ENCODE data around the gene IFI16. TPM values are rescaled to one million over a fixed set of nuclear protein-coding genes. Genes with fewer than 3 reads are reported as not detected.
"Not testable (repeated sequence)": the region's sequence is repeated elsewhere in the genome, so short reads cannot be mapped to it uniquely, and the experiment has no call there.

The IFI16 gene
- total RNA-seq, 1 donor from 2014 or later = 34.3 TPM

DNA sequence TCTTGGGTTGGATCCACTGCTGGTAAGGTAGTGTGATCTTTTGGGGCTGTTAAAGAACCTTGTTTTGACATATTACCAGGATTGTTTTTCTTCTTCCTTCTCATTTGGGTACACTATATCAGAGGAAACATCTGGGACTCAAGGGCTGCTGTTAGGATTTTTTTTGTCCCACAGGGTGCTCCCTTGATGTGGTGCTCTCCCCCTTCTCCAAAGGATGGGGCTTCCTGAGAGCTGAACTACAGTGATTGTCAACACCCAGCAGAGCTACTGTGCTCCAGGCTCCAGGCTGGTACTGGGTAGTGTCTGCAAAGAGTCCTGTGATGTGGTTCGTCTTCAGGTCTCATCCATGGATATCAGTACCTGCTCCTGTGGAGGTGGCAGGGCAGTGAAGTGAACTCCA, 20.6 kb downstream of the IFI16 start:
- no peak for DNase-seq (ENCODE audit: low read depth)
- no peaks in the 10 kb centered on the region for H3K36me3 ChIP-seq (ENCODE audit: control insufficient read depth, insufficient read depth, low read length)
- H3K27me3 ChIP-seq (ENCODE audit: control insufficient read depth, insufficient read depth, low read length) = no peaks in the 10 kb centered on the region
- H3K4me3 ChIP-seq (ENCODE audit: low read depth, low read length) = no peak overlapping the region
- TF ChIP-seq, protein P1, sequence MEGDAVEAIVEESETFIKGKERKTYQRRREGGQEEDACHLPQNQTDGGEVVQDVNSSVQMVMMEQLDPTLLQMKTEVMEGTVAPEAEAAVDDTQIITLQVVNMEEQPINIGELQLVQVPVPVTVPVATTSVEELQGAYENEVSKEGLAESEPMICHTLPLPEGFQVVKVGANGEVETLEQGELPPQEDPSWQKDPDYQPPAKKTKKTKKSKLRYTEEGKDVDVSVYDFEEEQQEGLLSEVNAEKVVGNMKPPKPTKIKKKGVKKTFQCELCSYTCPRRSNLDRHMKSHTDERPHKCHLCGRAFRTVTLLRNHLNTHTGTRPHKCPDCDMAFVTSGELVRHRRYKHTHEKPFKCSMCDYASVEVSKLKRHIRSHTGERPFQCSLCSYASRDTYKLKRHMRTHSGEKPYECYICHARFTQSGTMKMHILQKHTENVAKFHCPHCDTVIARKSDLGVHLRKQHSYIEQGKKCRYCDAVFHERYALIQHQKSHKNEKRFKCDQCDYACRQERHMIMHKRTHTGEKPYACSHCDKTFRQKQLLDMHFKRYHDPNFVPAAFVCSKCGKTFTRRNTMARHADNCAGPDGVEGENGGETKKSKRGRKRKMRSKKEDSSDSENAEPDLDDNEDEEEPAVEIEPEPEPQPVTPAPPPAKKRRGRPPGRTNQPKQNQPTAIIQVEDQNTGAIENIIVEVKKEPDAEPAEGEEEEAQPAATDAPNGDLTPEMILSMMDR (IDR thresholded peaks at IDR 0.05; ENCODE audit: insufficient read depth, low read length, poor library complexity, severe bottlenecking) = no peak

DNA sequence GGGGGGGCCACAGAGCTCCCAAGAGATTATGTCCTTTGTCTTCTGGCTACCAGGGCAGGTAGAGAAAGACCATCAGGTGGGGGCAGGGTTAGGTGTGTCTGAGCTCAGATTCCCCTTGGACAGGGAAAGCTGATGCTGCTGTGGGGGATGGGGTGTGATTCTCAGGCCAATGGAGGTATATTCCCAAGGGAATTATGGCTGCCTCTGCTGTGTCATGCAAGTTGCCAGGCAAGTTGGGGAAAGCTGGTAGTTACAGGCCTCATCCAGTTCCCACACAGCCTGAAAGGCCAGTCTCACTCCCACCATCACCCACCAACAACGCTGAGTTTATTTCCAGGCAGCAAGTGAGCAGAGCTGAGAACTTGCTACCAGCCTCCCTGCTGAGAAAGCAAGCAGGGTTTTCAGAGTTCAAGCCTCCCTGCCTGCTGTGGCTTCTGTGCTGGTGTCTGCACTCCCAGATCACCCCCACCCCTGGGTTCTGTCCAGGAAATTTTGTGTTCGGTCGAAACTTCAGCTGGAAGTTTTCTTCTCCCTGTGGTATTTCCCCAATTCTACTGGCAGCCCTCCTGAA, 21.3 kb downstream of the IFI16 start:
- DNase-seq (ENCODE audit: low read depth) = no peak

DNA sequence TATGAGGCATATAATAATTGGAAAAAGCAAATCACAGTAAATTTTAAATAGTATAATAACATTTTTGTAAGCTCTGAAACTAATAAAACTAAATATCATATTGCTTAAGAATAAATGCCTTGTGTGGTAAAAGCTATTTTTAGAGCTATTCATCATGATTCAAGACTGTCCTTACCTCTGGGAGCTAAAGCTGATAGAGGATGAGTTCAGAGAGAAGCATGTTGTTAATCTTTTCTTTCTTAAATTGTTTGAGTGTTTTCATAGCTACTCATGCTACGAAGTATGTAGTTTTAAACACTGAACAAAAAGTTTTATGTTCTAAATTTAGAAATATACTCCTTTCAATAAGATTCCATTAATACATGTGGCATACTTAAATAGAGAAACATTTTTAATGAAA, 30.5 kb downstream of the IFI16 start:
- H3K27me3 ChIP-seq (ENCODE audit: control insufficient read depth, insufficient read depth, low read length) = no peaks in the 10 kb centered on the region
- no peak overlapping the region for H3K4me3 ChIP-seq (ENCODE audit: low read depth, low read length)
- TF ChIP-seq, protein P1 (IDR thresholded peaks at IDR 0.05; ENCODE audit: insufficient read depth, low read length, poor library complexity, severe bottlenecking) = no peak
- DNase-seq (ENCODE audit: low read depth) = no peak
- no peaks in the 10 kb centered on the region for H3K36me3 ChIP-seq (ENCODE audit: control insufficient read depth, insufficient read depth, low read length)

More for the DNA sequence above, 21.3 kb downstream of the IFI16 start:
- H3K4me3 ChIP-seq (ENCODE audit: low read depth, low read length) = no peak overlapping the region
- no peaks in the 10 kb centered on the region for H3K27me3 ChIP-seq (ENCODE audit: control insufficient read depth, insufficient read depth, low read length)
- no peaks in the 10 kb centered on the region for H3K36me3 ChIP-seq (ENCODE audit: control insufficient read depth, insufficient read depth, low read length)
- TF ChIP-seq, protein P1 (IDR thresholded peaks at IDR 0.05; ENCODE audit: insufficient read depth, low read length, poor library complexity, severe bottlenecking) = no peak

DNA sequence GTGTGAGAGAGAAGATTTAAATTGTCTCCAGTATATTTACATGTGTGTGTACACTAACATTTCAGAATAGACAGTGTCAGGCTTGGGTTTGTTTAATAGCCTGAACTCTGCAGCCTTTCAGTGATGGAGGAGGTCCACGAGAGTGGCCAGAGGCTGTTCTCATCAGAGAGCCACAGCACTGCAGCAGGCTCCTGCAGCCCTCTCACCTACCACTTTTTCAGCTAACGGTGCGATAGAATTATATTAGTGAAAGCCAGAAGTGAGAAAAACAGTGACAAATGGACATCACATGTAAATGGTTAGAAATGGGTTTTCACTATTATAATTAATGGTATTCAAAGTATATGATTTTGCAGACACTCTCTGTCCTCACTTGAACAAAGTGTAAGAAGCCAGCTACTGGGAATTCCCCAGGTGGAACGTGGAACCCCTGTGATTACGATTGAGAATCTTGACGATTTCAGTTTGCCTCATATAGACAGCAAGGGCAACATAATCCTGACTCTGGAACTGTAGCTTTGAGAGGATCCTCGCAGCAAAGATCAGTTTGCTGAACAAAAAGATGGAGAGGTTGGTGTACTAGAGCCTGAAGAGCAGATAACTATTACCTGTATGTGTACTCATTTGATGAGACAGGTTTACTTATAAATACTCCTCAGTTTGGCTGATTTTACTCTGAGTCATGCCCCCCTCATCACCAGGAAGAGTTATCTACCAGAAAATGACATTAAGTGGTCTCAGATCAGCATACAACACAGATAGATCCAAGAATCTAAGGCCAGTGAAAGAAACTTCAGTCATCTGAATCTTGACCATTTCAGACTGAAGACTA, 31.4 kb downstream of the IFI16 start:
- no peak overlapping the region for H3K4me3 ChIP-seq (ENCODE audit: low read depth, low read length)
- no peaks in the 10 kb centered on the region for H3K36me3 ChIP-seq (ENCODE audit: control insufficient read depth, insufficient read depth, low read length)
- DNase-seq (ENCODE audit: low read depth) = no peak
- no peaks in the 10 kb centered on the region for H3K27me3 ChIP-seq (ENCODE audit: control insufficient read depth, insufficient read depth, low read length)
- TF ChIP-seq, protein P1 (IDR thresholded peaks at IDR 0.05; ENCODE audit: insufficient read depth, low read length, poor library complexity, severe bottlenecking) = no peak

DNA sequence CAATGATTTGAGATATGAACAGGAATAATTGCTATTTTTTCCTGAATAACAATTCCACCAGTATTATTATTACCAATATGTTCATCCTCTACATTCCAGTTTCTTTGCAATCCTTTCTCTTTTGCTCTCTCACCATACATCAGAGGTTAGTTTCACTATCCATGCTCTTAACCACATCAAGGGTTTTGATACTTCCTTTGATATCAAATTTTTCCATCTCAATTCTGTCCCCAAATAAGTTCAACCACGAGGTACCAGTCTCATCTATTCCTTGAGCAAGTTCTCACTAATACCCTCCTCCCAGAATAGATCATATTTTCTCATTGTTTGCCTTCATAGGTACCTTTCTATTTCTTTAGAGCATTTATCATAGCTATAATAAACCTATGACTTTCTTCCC, 36.8 kb downstream of the IFI16 start:
- not testable (repeated sequence) for DNase-seq (ENCODE audit: low read depth); H3K36me3 ChIP-seq (ENCODE audit: control insufficient read depth, insufficient read depth, low read length); H3K27me3 ChIP-seq (ENCODE audit: control insufficient read depth, insufficient read depth, low read length); H3K4me3 ChIP-seq (ENCODE audit: low read depth, low read length)

DNA sequence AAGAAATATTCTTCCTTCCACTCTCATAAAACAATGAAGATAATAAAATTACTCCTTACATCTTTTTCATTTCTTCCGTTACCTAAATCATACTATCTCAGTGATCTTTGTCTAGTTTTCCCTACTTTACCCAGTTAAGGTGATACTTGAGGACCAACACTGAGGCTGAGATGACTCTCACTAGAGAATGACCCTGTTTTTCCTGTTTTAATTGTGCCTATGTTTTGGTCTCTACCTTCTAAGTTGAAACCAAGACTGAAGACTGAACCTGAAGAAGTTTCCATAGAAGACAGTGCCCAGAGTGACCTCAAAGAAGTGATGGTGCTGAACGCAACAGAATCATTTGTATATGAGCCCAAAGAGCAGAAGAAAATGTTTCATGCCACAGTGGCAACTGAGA, 41.7 kb downstream of the IFI16 start:
- no peaks in the 10 kb centered on the region for H3K27me3 ChIP-seq (ENCODE audit: control insufficient read depth, insufficient read depth, low read length)
- H3K4me3 ChIP-seq (ENCODE audit: low read depth, low read length) = no peak overlapping the region
- no peak for DNase-seq (ENCODE audit: low read depth)
- H3K36me3 ChIP-seq (ENCODE audit: control insufficient read depth, insufficient read depth, low read length) = no peaks in the 10 kb centered on the region
- TF ChIP-seq, protein P1 (IDR thresholded peaks at IDR 0.05; ENCODE audit: insufficient read depth, low read length, poor library complexity, severe bottlenecking) = no peak
